Right kidney (tissue), 1 donor: ENCODE measurements around the gene CIAO3.

Source experiments
- DNase-seq: peaks from one replicate; pipeline ENCODE4 v3.0.0-alpha.2; 2016

CIAO3 gene

GRCh38 chr16:711084-711483, 29.7 kb downstream of the CIAO3 start:
- DNase-seq: no peak

DNA sequence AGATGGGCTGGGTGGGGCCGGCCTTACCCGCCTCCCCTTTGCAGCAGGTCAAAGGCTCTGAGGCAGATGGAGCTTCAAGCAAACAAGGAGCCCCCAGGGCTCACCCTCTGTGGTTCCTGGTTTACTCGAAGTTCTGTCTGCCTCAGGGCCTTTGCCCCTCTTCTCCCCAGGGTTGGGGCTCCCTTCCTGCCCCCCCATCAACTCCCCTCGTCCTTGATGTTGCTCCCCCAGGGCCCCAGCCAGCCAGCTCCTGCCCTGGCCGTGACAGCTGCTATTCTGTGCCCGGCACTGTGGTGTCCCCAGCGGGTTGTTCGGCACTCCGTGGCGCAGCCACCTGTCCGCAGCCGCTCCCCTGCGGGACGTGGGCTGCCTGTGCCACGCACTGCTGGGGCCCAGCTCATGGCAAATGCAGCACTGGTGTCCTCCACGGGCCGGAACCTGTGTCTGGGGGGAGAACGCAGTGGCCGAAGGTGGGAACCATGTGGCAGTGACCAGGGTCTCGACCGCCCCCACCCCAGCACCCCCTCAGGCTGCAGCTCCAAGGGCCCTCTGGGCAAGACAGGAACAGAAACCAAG, 30.2 kb downstream of the CIAO3 start:
- no peak for DNase-seq

- DNase-seq: no peak
Observed at GRCh38 chr16:709566-710499, 31.0 kb downstream of the CIAO3 start.

DNA sequence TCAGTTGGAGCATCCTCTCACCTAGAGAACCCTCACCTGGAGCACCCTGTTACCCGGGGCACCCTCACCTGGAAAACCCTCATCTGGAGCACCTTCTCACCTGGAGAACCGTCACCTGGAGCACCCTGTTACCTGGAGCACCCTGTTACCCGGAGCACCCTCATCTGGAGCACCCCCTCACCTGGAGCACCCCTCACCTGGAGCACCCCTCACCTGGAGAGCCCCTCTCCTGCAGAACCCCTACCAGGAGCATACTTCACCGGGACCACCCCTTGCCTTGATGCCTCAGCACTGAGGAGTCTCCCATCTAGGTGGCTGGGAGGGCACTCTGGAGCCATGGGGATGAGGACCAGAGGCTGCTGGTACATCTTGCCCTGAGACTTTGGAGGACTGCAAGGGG, 31.8 kb downstream of the CIAO3 start:
- DNase-seq: no peak

GRCh38 chr16:708019-708418, 32.8 kb downstream of the CIAO3 start:
- no peak for DNase-seq

- DNase-seq: no peak
Observed at GRCh38 chr16:707062-707538, 33.7 kb downstream of the CIAO3 start.

DNA sequence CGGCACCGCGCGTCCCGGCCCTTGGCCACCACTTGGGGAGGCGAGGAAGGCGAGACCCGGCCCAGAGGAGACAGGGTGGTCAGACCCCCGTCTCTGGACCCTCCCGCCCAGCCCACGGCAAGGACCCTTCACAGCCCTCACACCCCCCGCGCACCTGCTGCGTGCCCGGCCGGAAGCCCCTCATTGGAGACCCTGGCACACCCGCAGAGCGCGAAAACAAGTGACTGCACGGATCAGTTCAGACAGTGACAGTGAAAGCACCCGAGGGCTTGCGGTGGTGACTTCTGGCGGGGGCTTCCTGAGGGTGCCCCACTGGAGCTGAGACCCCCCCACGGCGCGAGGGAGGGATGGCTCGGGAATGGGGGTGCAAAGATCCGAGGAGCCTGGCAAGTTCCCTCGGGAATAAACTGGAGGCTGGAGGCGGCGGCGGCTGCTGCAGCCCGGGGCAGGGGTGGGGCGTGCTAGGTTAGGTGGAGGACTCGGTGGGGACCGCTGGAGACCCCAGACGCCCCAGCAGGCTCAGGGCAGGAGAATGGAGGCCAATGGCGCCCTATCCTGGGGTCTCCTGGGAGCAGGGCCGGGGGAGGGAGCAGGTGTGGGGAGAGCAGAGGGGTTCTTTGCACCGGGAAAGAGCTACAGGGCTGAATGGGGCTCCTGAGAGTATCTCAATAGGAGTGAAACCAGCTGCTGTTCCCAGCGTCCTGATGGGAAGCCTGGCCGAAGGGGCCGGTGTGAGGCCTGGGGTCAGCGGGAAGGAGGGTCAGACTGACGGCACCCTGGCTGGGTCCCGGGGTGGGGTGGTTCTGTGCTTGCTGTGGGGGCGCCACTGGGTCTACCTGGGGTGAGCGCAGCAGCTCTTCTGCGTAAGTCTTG, 34.4 kb downstream of the CIAO3 start:
- no peak for DNase-seq

DNA sequence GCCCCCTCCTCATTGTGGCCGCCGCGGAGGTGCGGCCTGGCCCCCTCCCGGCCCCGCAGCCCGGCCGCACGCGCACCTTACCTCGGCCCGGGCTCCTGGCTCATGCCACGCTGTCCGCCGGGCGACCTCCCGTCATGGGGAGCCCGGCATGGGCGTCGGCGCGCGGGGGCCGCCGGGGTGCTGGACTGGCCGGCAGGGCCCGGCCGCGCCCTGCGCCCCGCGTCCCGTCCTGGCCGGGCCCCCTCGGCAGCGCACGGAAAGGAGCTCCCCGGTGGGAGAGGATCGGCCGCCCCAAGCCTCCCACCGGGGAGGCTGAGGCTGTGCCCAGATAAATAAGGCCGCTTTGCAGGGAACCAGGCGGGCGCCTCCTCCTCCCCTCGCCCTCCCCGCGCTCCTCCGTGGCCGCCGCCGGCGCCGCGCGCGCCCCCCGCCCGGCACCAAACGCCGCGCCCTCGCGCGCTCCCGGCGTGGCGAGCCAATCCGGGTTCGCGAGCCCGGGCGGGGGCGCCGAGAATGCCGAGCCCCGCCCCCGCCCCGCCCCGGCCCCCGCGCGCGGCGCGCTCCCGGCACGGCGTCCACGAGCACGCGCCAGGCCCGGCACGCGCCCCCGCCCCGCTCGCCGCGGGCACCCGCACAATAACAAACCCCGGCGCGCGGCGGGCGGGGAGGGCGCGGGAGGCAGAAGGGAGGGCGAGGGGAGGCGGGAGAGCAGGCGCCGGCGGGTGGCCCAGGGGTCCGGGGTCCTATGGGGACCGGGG, 35.2 kb downstream of the CIAO3 start, which contains the start of gene FBXL16:
Gene FBXL16 (minus strand): TSS at position 371 of the 758 bp plus-strand sequence. CDS start 8,396 bp downstream, outside the sequence.
- DNase-seq: no peak

GRCh38 chr16:704552-705380, 36.0 kb downstream of the CIAO3 start:
- DNase-seq: no peak

GRCh38 chr16:704047-704446, 36.8 kb downstream of the CIAO3 start:
- DNase-seq: no peak

DNA sequence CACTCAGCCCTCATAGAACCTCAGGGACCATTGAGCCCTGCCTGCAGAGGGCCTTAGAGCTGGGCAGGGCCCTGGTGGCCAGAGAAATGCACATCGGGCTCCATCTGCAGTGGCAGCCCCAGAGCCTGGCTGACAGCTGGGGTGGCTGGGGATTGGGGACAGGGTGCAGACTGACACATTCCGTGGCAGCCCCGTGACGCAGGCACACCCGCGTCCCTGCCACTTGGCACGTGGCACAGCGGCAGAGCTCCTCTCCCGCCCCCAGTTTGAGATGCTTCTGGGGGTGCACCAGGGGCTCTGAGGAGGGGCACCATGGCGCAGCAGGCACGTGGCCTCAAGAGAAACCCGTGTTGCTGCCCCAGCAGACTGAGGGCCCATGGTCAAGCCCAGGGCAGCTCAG, 37.4 kb downstream of the CIAO3 start:
- no peak for DNase-seq

- no peak for DNase-seq
Observed at GRCh38 chr16:702341-702740, 38.5 kb downstream of the CIAO3 start.

DNA sequence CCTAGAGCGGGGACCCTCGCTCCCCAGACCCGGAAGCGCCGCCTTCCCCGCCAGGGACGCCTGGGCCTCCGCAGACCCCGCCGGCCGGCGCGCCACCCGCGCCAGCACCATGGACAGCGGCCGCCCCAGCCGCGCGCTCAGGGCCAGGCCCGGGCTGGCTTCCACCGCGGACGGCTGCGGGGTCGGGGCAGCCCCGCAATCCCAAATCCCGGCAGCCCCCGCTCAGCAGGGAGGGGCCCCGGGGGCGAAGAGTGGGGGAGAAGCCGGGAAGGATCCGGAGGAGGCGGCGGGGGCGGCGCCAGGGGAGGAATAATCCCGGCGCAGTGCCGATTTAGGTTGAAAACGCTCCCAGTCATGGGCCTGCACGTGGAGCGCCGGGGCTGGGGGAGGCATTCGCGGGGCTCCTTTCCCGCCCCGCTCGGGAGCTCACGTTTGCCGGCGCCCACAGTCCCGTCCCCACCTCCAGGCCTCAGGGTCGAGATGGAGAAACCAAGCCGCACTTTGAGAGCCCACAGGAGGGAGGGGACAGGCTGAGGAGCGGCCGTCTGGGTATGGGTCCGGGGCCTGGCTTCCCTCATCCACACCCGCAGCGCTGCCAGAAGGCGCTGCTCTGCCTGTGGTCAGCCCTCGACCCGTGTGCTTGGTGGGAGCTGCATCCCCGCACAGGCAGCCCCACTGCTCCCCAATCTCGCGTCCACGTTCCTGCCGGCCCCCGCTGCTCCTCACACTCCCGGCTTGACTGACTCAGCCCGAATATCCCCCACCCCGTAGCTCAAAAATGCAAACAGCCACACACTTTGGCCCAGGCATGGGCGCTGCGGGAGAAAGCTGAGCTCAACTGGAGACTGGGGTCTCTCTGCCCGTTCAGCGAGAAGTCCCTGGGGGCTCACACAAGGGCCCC, 39.9 kb downstream of the CIAO3 start:
- DNase-seq: peak; percentile 69

- DNase-seq: no peak
Observed at GRCh38 chr16:698911-699671, 41.7 kb downstream of the CIAO3 start.

DNA sequence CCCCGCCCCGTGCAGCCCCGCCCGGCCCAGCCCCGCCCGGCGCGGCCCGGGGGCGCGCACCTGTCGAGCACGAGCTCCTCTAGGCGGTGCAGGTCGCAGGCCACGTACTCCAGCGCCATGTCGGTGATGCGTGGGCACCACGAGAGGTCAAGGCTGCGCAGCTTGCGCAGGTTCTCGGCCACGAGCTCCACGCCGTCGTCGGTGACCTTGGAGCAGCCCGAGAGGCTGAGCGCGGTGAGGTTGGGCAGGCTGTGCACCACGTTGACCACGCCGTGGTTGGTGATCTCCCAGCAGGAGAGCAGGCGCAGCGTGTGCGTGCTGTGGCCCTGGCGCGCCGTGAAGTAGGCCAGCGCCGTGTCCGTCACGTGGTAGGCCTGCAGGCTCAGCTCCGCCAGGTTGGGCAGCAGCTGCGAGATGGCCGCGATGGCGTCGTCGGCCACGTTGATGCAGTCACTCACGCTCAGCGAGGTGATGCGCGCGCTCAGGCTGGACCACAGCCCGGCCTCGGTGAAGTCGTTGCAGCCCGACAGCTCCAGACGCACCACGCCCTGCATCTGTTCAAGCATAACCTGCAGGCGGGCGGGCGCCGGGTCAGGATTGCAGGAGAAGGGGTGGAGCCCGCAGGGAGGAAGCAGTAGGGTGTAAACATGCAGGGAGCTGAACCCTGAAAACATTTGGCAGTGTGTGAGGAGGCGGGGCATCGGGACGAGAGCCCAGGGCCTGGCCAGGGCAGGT, 45.3 kb downstream of the CIAO3 start:
- peak; percentile 58 for DNase-seq

DNA sequence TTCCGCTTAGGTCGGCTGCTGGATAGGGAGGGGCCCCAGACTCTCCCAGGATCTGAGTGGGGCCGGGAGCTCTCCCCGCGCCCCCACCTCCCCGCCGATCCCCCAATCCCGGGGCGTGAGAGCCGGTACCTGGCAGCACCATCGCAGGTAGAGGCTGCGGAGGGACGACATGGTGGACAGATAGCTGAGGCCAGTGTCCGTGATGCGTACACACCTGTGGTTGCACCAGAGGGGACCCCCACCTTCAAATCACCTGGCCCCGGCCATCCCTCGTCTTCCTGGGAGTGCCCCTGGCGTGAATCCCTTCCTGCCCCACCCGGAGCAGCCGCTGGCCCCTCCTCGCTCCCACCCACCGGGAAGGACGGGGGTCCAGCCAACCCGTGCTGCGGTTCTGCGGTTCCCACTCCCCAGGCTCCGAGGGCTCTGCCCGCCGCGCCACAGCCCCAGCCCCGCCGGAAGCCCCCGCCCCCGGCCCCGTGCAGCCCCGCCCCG, 45.9 kb downstream of the CIAO3 start:
- DNase-seq: no peak

DNA sequence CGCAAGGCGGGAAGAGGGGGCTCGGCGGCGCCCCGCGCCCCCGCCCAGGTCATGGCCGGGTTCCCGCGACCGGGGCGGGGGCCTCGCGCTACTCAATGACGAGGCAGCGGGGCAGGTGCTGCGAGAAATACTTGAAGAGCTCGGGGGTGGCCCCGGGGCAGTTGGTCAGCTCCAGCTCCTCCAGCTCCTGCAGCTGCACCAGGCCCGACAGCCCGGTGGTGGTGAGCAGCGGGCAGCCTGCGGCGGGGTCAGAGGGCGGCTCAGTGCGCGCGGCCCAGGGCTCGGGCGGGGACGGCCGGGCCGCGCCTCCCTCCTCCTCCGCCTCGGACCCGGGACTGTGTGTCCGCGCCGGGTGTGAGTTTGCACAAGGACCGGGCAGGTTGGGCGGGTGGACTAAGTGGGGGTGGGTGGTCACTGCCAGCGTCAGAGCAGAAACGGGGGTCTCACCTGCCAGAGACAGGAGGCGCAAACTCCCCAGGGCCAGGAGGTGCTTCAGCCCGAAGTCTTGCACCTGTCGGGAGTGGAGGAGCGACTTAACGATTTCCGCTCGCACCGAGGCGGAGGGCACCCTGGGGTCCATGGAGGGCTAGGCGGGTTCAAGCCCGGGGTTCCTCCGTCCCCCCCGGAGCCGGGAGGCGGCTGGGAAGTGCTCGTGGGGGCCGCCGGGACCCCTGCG, 46.5 kb downstream of the CIAO3 start:
- DNase-seq: no peak

DNA sequence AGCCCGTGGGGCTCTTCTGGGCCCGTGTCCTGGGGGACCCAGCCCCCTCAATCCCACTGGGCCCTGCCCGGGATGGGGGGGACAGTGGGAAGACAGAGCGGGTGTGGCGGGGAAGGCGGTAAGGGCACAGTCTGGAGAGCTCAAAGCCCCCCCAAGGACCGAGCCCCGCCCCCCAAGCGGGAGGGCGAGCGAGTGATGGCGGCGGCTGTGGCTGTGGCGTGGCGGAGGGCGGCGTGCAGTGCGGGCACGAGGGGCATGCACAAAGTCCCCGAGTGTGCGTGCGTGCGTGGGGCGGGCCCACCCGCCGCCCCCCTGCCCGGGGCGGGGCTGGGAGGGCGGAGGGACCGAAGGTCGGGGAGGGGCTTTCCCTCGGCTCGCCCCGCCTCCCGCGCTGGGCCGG, 47.0 kb downstream of the CIAO3 start:
- DNase-seq: no peak
